B cell (primary cell): ENCODE data around the gene SAMD7.

ENCODE experiments used
- CTCF ChIP-seq: fragments of 200-600 bp; IDR thresholded peaks from one replicate; pipeline ENCODE4 v1.8.0; 2022; ENCODE audit warnings: antibody characterized with exemption, mild to moderate bottlenecking
- EZH2 ChIP-seq: IDR thresholded peaks from 2 replicates; pipeline ENCODE4 v1.6.1; 2012; ENCODE audit warnings: borderline replicate concordance, low read depth, mild to moderate bottlenecking, moderate library complexity, low read length; ENCODE audit not compliant: insufficient read depth, poor library complexity, severe bottlenecking

GRCh38 chr3:169965562-169966427, 54.4 kb downstream of the SAMD7 start:
- TF ChIP-seq CTCF = no peak
- no peak for TF ChIP-seq EZH2
